ENCODE data around the gene BLMH. TPM values are rescaled to one million over a fixed set of nuclear protein-coding genes. Genes with fewer than 3 reads are reported as not detected.

Gene BLMH
- total RNA-seq, 1 experiment from 2014 or later, result 51.2 TPM

DNA sequence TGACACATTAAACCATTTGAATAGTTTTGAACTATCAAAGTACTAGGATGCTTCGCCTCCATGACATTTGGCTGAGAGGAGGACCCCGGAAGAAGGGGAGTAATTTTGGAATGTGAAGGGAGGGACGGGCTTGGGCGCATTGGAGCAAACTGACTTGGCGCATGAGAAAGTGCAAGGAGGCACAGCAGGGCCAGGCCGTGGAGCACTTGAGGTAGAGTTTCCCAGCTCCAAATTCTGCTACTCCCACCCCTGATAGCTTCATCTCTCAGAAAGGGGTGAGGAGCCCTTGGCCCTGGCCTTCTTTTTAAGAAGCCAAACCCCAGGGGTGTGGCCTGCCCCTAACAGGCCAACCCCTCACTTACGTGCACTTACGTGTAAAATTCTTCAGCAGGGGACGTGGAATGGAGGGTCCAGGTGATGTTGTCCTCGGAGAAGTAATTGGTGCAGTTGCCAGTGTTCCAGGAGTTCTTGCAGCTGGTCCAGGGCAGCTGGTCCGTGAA, 73.9 kb downstream of the BLMH start:
- no peaks in the 10 kb centered on the region for H3K79me2 ChIP-seq (ENCODE audit: insufficient read depth, low read length)
- ATAC-seq, result no peak
- H4K20me1 ChIP-seq (ENCODE audit: insufficient read depth), result no peaks in the 10 kb centered on the region
- ChIA-PET CTCF (no interaction called here), POLR2A (no interaction called here), RAD21 (ENCODE audit: low non-redundant PET in 1 of 2, low total read pairs in 2 of 2, uncharacterized antibody in 2 of 2, unreplicated experiment in 2 of 2) (no interaction called here)
- no peak for DNase-seq (ENCODE audit: low read depth, low spot score)
- no peak overlapping the region for H3K4me3 ChIP-seq (replicated peaks in 1 of 2; ENCODE audit: low read depth in 1 of 2, low read length in 2 of 2)
- H3K9ac ChIP-seq (ENCODE audit: low read length), result no peak overlapping the region
- intact Hi-C loops (cut with micrococcal nuclease), result no loop called here
- no peaks in the 10 kb centered on the region for H3K36me3 ChIP-seq (ENCODE audit: control insufficient read depth in 1 of 2, insufficient read depth in 2 of 2, low read length in 2 of 2)
- H2AFZ ChIP-seq (ENCODE audit: low read depth, low read length, poor library complexity, severe bottlenecking), result no peak overlapping the region
- no peak overlapping the region for H3K4me2 ChIP-seq (ENCODE audit: low read length)
- H3K4me1 ChIP-seq (ENCODE audit: control insufficient read depth in 1 of 2, insufficient read depth in 2 of 2, low read length in 2 of 2), result peaks cover 0 to 3% of the 10 kb centered on the region in 2 experiments; a peak in 1 of 4 replicates
- no peaks in the 10 kb centered on the region for H3K9me3 ChIP-seq (ENCODE audit: control insufficient read depth in 1 of 2, insufficient read depth in 1 of 2, low read depth in 1 of 2, low read length in 2 of 2)
- BruUV-seq (replicated peaks), result no TSS peak
- no peak overlapping the region for H3K27ac ChIP-seq (ENCODE audit: low read depth, low read length)
- H3K9me2 ChIP-seq (ENCODE audit: insufficient read depth), result no peaks in the 10 kb centered on the region
- TF ChIP-seq TCF7L2 (IDR thresholded peaks at IDR 0.05; ENCODE audit: borderline replicate concordance, extremely low read depth, insufficient read depth, insufficient read length), result no peak
- TF ChIP-seq EGR1 (IDR thresholded peaks at IDR 0.05; ENCODE audit: low read depth), result no peak
- TF ChIP-seq RAD21 (IDR thresholded peaks at IDR 0.05; ENCODE audit: low read depth), result no peak
- no peak for TF ChIP-seq EZH2 (IDR thresholded peaks at IDR 0.05)
- no peak for TF ChIP-seq POLR2AphosphoS5 (IDR thresholded peaks at IDR 0.05; ENCODE audit: low read depth, low read length)
- TF ChIP-seq ZFX (IDR thresholded peaks at IDR 0.05), result no peak
- TF ChIP-seq ZNF274 (IDR thresholded peaks at IDR 0.05; ENCODE audit: low read depth, low read length), result no peak
- TF ChIP-seq FOSL1 (IDR thresholded peaks at IDR 0.05; ENCODE audit: low read depth), result no peak
- no peak for TF ChIP-seq YY1 (IDR thresholded peaks at IDR 0.05; ENCODE audit: extremely low read depth, insufficient replicate concordance, low read depth, low read length)
- TF ChIP-seq EZH2phosphoT487 (IDR thresholded peaks at IDR 0.05; ENCODE audit: borderline replicate concordance), result no peak
- TF ChIP-seq, protein P1, sequence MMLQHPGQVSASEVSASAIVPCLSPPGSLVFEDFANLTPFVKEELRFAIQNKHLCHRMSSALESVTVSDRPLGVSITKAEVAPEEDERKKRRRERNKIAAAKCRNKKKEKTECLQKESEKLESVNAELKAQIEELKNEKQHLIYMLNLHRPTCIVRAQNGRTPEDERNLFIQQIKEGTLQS (IDR thresholded peaks at IDR 0.05), result no peak
- no peak for TF ChIP-seq CBX3 (IDR thresholded peaks at IDR 0.05; ENCODE audit: low read depth)
- TF ChIP-seq, protein P2, sequence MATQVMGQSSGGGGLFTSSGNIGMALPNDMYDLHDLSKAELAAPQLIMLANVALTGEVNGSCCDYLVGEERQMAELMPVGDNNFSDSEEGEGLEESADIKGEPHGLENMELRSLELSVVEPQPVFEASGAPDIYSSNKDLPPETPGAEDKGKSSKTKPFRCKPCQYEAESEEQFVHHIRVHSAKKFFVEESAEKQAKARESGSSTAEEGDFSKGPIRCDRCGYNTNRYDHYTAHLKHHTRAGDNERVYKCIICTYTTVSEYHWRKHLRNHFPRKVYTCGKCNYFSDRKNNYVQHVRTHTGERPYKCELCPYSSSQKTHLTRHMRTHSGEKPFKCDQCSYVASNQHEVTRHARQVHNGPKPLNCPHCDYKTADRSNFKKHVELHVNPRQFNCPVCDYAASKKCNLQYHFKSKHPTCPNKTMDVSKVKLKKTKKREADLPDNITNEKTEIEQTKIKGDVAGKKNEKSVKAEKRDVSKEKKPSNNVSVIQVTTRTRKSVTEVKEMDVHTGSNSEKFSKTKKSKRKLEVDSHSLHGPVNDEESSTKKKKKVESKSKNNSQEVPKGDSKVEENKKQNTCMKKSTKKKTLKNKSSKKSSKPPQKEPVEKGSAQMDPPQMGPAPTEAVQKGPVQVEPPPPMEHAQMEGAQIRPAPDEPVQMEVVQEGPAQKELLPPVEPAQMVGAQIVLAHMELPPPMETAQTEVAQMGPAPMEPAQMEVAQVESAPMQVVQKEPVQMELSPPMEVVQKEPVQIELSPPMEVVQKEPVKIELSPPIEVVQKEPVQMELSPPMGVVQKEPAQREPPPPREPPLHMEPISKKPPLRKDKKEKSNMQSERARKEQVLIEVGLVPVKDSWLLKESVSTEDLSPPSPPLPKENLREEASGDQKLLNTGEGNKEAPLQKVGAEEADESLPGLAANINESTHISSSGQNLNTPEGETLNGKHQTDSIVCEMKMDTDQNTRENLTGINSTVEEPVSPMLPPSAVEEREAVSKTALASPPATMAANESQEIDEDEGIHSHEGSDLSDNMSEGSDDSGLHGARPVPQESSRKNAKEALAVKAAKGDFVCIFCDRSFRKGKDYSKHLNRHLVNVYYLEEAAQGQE (IDR thresholded peaks at IDR 0.05; ENCODE audit: low read depth), result no peak
- TF ChIP-seq POLR2A (IDR thresholded peaks at IDR 0.05; ENCODE audit: borderline replicate concordance, extremely low read depth, insufficient read depth, insufficient read length), result no peak
- no peak for TF ChIP-seq SRF (IDR thresholded peaks at IDR 0.05; ENCODE audit: low read depth)
- no peak for TF ChIP-seq ELF1 (IDR thresholded peaks at IDR 0.05; ENCODE audit: borderline replicate concordance, low read depth)
- H3K27me3 ChIP-seq (ENCODE audit: insufficient read depth, low read length), result no peaks in the 10 kb centered on the region
